GM23338 (cell line): ENCODE data around the gene MFSD6L. TPM values are rescaled to one million over a fixed set of nuclear protein-coding genes. Genes with fewer than 3 reads are reported as not detected.

ENCODE experiments used
- ATAC-seq: fragments of 200-7000 bp; cut with Tn5 transposase; 3 replicates; pipeline ENCODE4 v1.9.1; 2020
- DNase-seq: peaks from one replicate; pipeline ENCODE4 v3.0.0-alpha.2; 2015; ENCODE audit warnings: low spot score
- H2AFZ ChIP-seq: fragments of 200-600 bp; sonication (generic); 2 replicates; pipeline ENCODE4 v1.8.0; 2016; ENCODE audit warnings: antibody characterized with exemption, mild to moderate bottlenecking, moderate library complexity
- H3F3A ChIP-seq: fragments of 200-600 bp; sonication (generic); replicated peaks from 2 replicates; pipeline ENCODE4 v1.8.0; 2017; ENCODE audit warnings: antibody characterized with exemption, mixed run types, low read depth
- H3K27ac ChIP-seq: fragments of 200-600 bp; sonication (generic); 2 replicates; pipeline ENCODE4 v1.6.1; 2016; ENCODE audit warnings: low read depth
- H3K27me3 ChIP-seq: fragments of 200-600 bp; sonication (generic); 2 replicates; pipeline ENCODE4 v1.8.0; 2016; ENCODE audit warnings: mild to moderate bottlenecking, mixed run types, moderate library complexity; ENCODE audit not compliant: insufficient read depth
- H3K36me3 ChIP-seq: fragments of 200-600 bp; sonication (generic); 2 replicates; pipeline ENCODE4 v1.8.0; 2016; ENCODE audit warnings: mild to moderate bottlenecking; ENCODE audit not compliant: insufficient read depth
- H3K4me1 ChIP-seq: fragments of 200-600 bp; sonication (generic); 2 replicates; pipeline ENCODE4 v1.8.0; 2016; ENCODE audit warnings: mild to moderate bottlenecking, moderate library complexity; ENCODE audit not compliant: insufficient read depth
- H3K4me2 ChIP-seq: fragments of 200-600 bp; sonication (generic); 2 replicates; pipeline ENCODE4 v1.7.1; 2017; ENCODE audit warnings: mixed run types
- H3K4me3 ChIP-seq: fragments of 200-600 bp; sonication (generic); 2 replicates; pipeline ENCODE4 v1.6.1; 2016; ENCODE audit warnings: mixed run types
- H3K79me2 ChIP-seq: fragments of 200-600 bp; sonication (generic); replicated peaks from 2 replicates; pipeline ENCODE4 v1.8.0; 2017; ENCODE audit warnings: mild to moderate bottlenecking; ENCODE audit not compliant: insufficient read depth
- H3K9me2 ChIP-seq: fragments of 200-600 bp; sonication (generic); 2 replicates; pipeline ENCODE4 v1.8.0; 2017; ENCODE audit not compliant: insufficient read depth
- H4K20me1 ChIP-seq: fragments of 200-600 bp; sonication (generic); replicated peaks from 2 replicates; pipeline ENCODE4 v1.8.0; 2017; ENCODE audit warnings: mild to moderate bottlenecking; ENCODE audit not compliant: insufficient read depth
- H3K27ac Mint-ChIP-seq: 2 replicates; pipeline ENCODE4 v1.8.0; 2020; ENCODE audit warnings: inconsistent platforms, mild to moderate bottlenecking, moderate library complexity, mixed read lengths
- H3K27me3 Mint-ChIP-seq: 3 replicates; pipeline ENCODE4 v1.8.0; 2022; ENCODE audit warnings: low read depth, mild to moderate bottlenecking, moderate library complexity, mixed read lengths, inconsistent platforms; ENCODE audit not compliant: insufficient read depth, poor library complexity
- H3K36me3 Mint-ChIP-seq: 3 replicates; pipeline ENCODE4 v1.8.0; 2021; ENCODE audit warnings: low read depth, mild to moderate bottlenecking, inconsistent platforms, moderate library complexity, mixed read lengths
- H3K4me1 Mint-ChIP-seq: 3 replicates; pipeline ENCODE4 v1.8.0; 2020; ENCODE audit warnings: mild to moderate bottlenecking, inconsistent platforms, mixed read lengths
- H3K4me3 Mint-ChIP-seq: 3 replicates; pipeline ENCODE4 v1.8.0; 2021; ENCODE audit warnings: moderate library complexity, mild to moderate bottlenecking, inconsistent platforms, mixed read lengths
- H3K9me3 Mint-ChIP-seq: 3 replicates; pipeline ENCODE4 v1.8.0; 2020; ENCODE audit warnings: moderate library complexity, mild to moderate bottlenecking, inconsistent platforms, mixed read lengths
- CREB1 ChIP-seq: fragments of 250-450 bp; sonication (Bioruptor Pico); IDR thresholded peaks from 2 replicates; pipeline ENCODE4 v1.5.0; 2020; ENCODE audit warnings: low read depth, mild to moderate bottlenecking, moderate library complexity
- EZH2 ChIP-seq: fragments of 200-600 bp; sonication (generic); IDR thresholded peaks from one replicate; pipeline ENCODE4 v1.8.0; 2017; ENCODE audit warnings: antibody characterized with exemption, mild to moderate bottlenecking, low read depth; ENCODE audit not compliant: unreplicated experiment
- NANOG ChIP-seq: IDR thresholded peaks from 2 replicates; pipeline ENCODE4 v1.6.1; 2016; ENCODE audit warnings: antibody characterized with exemption, borderline replicate concordance
- POLR2AphosphoS5 ChIP-seq: IDR thresholded peaks from 2 replicates; pipeline ENCODE4 v1.6.1; 2016; ENCODE audit warnings: antibody characterized with exemption, low read depth
- ZNF114 ChIP-seq: fragments of 250-450 bp; sonication (Bioruptor Pico); IDR thresholded peaks from 2 replicates; pipeline ENCODE4 v1.5.0; 2020; ENCODE audit warnings: mild to moderate bottlenecking, moderate library complexity
- ZNF331 ChIP-seq: fragments of 250-450 bp; sonication (Bioruptor Pico); IDR thresholded peaks from 2 replicates; pipeline ENCODE4 v1.5.0; 2020; ENCODE audit warnings: low read depth, mild to moderate bottlenecking, moderate library complexity
- polyA plus RNA-seq: library from polyadenylated mRNA; unstranded; fragments of >200 nt; fragmentation: Nextera tagmentation; extraction: Ambion mirVana; gene quantifications from 2 replicates; pipeline ENCODE4 v1.2.1, GENCODE V29; 2016
- total RNA-seq: library from RNA; depleted of rRNA; stranded (reverse); fragments of >200 nt; shearing (Covaris generic); gene quantifications from 2 replicates; pipeline ENCODE4 v1.2.3, GENCODE V29; 2014
- TF ChIP-seq, protein P1 (sequence below), 2 experiments: fragments of 200-600 bp in 1 of 2; sonication (generic) in 1 of 2; conservative IDR thresholded peaks; 2 replicates each; pipeline versions ENCODE4 v1.5.1 to v1.6.1; 2016 to 2017; ENCODE audit warnings: antibody characterized with exemption in 2 of 2, low read depth in 2 of 2, mild to moderate bottlenecking in 2 of 2, moderate library complexity in 1 of 2
- TF ChIP-seq, protein P2 (sequence below): IDR thresholded peaks from one replicate; pipeline ENCODE4 v1.6.1; 2018; ENCODE audit warnings: antibody characterized with exemption; ENCODE audit not compliant: unreplicated experiment

MFSD6L gene
- total and polyA plus RNA-seq, 2 experiments from 2014 or later, result 0.52 to 2.8 TPM

DNA sequence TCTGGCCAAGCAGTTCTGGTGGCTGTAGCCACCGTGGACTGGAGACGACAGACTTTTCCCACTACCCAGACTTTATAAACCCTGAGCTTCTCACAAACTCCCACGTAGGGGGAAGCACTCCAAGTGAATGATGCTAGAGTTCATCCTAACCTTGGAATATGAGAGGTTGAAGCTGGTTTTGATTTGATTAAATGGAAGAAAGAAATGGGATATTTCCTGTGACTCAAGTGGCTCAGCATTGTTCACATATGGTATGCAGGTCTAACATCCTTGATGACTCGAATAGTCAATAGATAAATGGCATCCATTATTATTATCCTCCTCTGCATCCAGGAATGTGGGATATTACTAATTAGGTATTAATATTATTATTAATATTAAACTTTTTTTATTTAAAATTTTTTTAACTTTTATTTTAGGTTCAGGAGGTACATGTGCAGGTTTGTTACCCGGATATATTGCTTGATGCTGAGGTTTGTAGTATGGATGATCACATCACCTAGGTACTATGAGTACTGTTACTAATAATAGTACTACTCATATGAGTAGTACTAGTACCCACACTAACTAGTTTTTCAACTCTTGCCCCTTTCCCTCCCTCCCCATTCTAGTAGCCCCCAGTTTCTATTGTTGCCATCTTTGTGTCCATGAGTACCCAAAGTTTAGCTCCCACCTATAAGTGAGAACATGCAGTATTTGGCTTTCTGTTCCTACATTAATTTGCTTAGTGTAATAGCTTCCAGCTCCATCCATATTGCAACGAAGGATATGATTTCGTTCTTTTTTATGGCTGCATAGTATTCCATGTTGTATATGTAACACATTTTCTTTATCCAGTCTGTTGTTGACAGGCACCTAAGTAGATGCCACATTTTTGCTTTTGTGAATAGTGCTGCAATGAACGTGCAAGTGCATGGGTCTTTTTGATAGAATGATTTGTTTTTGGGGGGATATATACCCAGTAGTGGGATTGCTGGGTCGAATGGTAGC, 45.4 kb upstream of the MFSD6L start:
- Mint-ChIP-seq H3K4me3 (no peak overlapping the region), H3K4me1 (peaks cover 4% of the 10 kb centered on the region; the same call in 1 of the 3 replicates), H3K27me3 (peaks cover 4% of the 10 kb centered on the region), H3K9me3 (no peaks in the 10 kb centered on the region), H3K27ac (no peak overlapping the region), H3K36me3 (no peaks in the 10 kb centered on the region)
- no peak for DNase-seq
- H2AFZ ChIP-seq, result no peak overlapping the region
- H3K27ac ChIP-seq, result no peak overlapping the region
- no peak for ATAC-seq
- H3K79me2 ChIP-seq, result no peaks in the 10 kb centered on the region
- no peak overlapping the region for H3K4me2 ChIP-seq
- H3F3A ChIP-seq, result no peaks in the 10 kb centered on the region
- no peak overlapping the region for H3K4me3 ChIP-seq
- H3K4me1 ChIP-seq, result no peaks in the 10 kb centered on the region
- TF ChIP-seq, protein P1, sequence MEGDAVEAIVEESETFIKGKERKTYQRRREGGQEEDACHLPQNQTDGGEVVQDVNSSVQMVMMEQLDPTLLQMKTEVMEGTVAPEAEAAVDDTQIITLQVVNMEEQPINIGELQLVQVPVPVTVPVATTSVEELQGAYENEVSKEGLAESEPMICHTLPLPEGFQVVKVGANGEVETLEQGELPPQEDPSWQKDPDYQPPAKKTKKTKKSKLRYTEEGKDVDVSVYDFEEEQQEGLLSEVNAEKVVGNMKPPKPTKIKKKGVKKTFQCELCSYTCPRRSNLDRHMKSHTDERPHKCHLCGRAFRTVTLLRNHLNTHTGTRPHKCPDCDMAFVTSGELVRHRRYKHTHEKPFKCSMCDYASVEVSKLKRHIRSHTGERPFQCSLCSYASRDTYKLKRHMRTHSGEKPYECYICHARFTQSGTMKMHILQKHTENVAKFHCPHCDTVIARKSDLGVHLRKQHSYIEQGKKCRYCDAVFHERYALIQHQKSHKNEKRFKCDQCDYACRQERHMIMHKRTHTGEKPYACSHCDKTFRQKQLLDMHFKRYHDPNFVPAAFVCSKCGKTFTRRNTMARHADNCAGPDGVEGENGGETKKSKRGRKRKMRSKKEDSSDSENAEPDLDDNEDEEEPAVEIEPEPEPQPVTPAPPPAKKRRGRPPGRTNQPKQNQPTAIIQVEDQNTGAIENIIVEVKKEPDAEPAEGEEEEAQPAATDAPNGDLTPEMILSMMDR (conservative IDR thresholded peaks at IDR 0.05; ENCODE audit: low read depth in 2 of 2), result no peak
- TF ChIP-seq ZNF331 (CRISPR knock-in tag), result no peak
- TF ChIP-seq EZH2, result no peak
- H3K27me3 ChIP-seq, result no peaks in the 10 kb centered on the region
- no peaks in the 10 kb centered on the region for H4K20me1 ChIP-seq
- no peaks in the 10 kb centered on the region; the same call in 1 of the 2 replicates for H3K36me3 ChIP-seq
- 0 out of 2 replicates have a peak, but pooled peaks cover 3% of the 10 kb centered on the region for H3K9me2 ChIP-seq

DNA sequence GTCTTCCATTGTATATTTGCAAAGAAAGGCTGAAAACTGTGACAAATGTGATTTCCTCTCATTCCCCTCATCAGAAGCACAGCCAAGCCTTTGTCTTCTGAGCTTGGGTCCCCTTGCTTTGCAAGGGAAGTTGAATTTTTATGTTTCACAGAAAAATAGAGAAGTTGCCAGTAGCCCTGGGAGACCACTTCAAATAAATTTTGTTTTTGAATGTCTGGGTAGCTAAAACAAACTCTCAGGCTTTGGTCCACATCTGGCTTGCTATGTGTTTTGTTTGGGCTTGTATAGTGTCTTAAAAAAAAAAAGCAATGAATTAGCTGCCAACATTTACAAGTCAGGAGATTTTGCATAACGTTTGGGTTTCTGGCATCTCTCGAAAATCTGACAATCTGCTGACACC, 44.2 kb upstream of the MFSD6L start:
- no peak overlapping the region for H3K4me3 Mint-ChIP-seq
- 0 out of 2 replicates have a peak, but pooled peaks cover 3% of the 10 kb centered on the region for H3K9me2 ChIP-seq
- H3K27ac ChIP-seq, result no peak overlapping the region
- peaks cover 6% of the 10 kb centered on the region for H3K27me3 Mint-ChIP-seq
- peaks cover 4% of the 10 kb centered on the region; the same call in 1 of the 3 replicates for H3K4me1 Mint-ChIP-seq
- H3K36me3 Mint-ChIP-seq, result no peaks in the 10 kb centered on the region
- no peaks in the 10 kb centered on the region for H3K9me3 Mint-ChIP-seq
- ATAC-seq (no peak), DNase-seq (no peak)
- no peak overlapping the region for H3K4me2 ChIP-seq
- H3K36me3 ChIP-seq, result no peaks in the 10 kb centered on the region; the same call in 1 of the 2 replicates
- no peaks in the 10 kb centered on the region for H3K79me2 ChIP-seq
- no peaks in the 10 kb centered on the region for H4K20me1 ChIP-seq
- H3K4me3 ChIP-seq, result no peak overlapping the region
- H3F3A ChIP-seq, result no peaks in the 10 kb centered on the region
- H3K4me1 ChIP-seq, result no peaks in the 10 kb centered on the region
- no peak overlapping the region; the same call in 1 of the 2 replicates for H2AFZ ChIP-seq
- H3K27ac Mint-ChIP-seq, result no peak overlapping the region
- H3K27me3 ChIP-seq, result no peaks in the 10 kb centered on the region
- TF ChIP-seq, protein P2, sequence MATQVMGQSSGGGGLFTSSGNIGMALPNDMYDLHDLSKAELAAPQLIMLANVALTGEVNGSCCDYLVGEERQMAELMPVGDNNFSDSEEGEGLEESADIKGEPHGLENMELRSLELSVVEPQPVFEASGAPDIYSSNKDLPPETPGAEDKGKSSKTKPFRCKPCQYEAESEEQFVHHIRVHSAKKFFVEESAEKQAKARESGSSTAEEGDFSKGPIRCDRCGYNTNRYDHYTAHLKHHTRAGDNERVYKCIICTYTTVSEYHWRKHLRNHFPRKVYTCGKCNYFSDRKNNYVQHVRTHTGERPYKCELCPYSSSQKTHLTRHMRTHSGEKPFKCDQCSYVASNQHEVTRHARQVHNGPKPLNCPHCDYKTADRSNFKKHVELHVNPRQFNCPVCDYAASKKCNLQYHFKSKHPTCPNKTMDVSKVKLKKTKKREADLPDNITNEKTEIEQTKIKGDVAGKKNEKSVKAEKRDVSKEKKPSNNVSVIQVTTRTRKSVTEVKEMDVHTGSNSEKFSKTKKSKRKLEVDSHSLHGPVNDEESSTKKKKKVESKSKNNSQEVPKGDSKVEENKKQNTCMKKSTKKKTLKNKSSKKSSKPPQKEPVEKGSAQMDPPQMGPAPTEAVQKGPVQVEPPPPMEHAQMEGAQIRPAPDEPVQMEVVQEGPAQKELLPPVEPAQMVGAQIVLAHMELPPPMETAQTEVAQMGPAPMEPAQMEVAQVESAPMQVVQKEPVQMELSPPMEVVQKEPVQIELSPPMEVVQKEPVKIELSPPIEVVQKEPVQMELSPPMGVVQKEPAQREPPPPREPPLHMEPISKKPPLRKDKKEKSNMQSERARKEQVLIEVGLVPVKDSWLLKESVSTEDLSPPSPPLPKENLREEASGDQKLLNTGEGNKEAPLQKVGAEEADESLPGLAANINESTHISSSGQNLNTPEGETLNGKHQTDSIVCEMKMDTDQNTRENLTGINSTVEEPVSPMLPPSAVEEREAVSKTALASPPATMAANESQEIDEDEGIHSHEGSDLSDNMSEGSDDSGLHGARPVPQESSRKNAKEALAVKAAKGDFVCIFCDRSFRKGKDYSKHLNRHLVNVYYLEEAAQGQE, result no peak
- TF ChIP-seq NANOG (no peak), EZH2 (no peak), POLR2AphosphoS5 (no peak), CREB1 (CRISPR knock-in tag) (no peak), ZNF114 (no peak), ZNF331 (CRISPR knock-in tag) (no peak)
- TF ChIP-seq, protein P1 (conservative IDR thresholded peaks at IDR 0.05; ENCODE audit: low read depth in 2 of 2), result no peak
